Measurements from ENCODE around the gene ZNF382. TPM values are rescaled to one million over a fixed set of nuclear protein-coding genes. Genes with fewer than 3 reads are reported as not detected.
A peak's percentile ranks its signal among the peaks of the same experiment; 100 is the strongest.
"Not testable (repeated sequence)": the region's sequence is repeated elsewhere in the genome, so short reads cannot be mapped to it uniquely, and the experiment has no call there.

Gene ZNF382
- total RNA-seq, 1 experiment from 2014 or later = 2.5 TPM

GRCh38 chr19:36573895-36574720, 31.0 kb upstream of the ZNF382 start:
- Mint-ChIP-seq H3K27ac (ENCODE audit: unreplicated experiment) (peak overlapping the region; percentile 92), H3K4me1 (ENCODE audit: low read depth, unreplicated experiment) (peaks cover 23% of the 10 kb centered on the region), H3K9me3 (ENCODE audit: low read depth, unreplicated experiment) (peaks cover 7% of the 10 kb centered on the region), H3K4me3 (ENCODE audit: low read depth, unreplicated experiment) (peak overlapping the region; percentile 94), H3K36me3 (ENCODE audit: insufficient read depth, unreplicated experiment) (peaks cover 71% of the 10 kb centered on the region), H3K27me3 (ENCODE audit: unreplicated experiment) (no peaks in the 10 kb centered on the region)
- no peak for TF ChIP-seq CTCF (IDR thresholded peaks at IDR 0.05; ENCODE audit: unreplicated experiment)
- CTCF ChIA-PET = interaction anchor here (0.6 to 1.1 kb wide), 2 partner anchors 46 to 168 kb away, joined by 3 read pairs; partner anchors contain the start of gene ZNF260
- DNase-seq = peak; percentile 28
- intact Hi-C loops (cut with micrococcal nuclease; ENCODE audit: unreplicated experiment) = loop anchor here (5.0 to 10.0 kb wide), 3 partner anchors 47 to 278 kb away; partner anchors contain the start of genes ZNF260, ZNF345 and ZNF567
- BruUV-seq (replicated peaks) = no TSS peak

GRCh38 chr19:36574741-36575140, 30.4 kb upstream of the ZNF382 start:
- Mint-ChIP-seq H3K36me3 (ENCODE audit: insufficient read depth, unreplicated experiment) (peaks cover 71% of the 10 kb centered on the region), H3K4me3 (ENCODE audit: low read depth, unreplicated experiment) (peak overlapping the region; percentile 94), H3K27me3 (ENCODE audit: unreplicated experiment) (no peaks in the 10 kb centered on the region), H3K4me1 (ENCODE audit: low read depth, unreplicated experiment) (peaks cover 23% of the 10 kb centered on the region), H3K27ac (ENCODE audit: unreplicated experiment) (peak overlapping the region; percentile 92), H3K9me3 (ENCODE audit: low read depth, unreplicated experiment) (peaks cover 7% of the 10 kb centered on the region)
- CTCF ChIA-PET = interaction anchor here (0.5 kb wide), 1 partner anchor 13 kb away, joined by 4 read pairs; no protein-coding TSS in a partner anchor
- no peak for DNase-seq
- intact Hi-C loops (cut with micrococcal nuclease; ENCODE audit: unreplicated experiment) = loop anchor here (5.0 to 10.0 kb wide), 3 partner anchors 47 to 278 kb away; partner anchors contain the start of genes ZNF260, ZNF345 and ZNF567
- no peak for TF ChIP-seq CTCF (IDR thresholded peaks at IDR 0.05; ENCODE audit: unreplicated experiment)
- BruUV-seq (replicated peaks) = TSS peak; percentile 60

- no peak overlapping the region for H3K4me3 Mint-ChIP-seq (ENCODE audit: low read depth, unreplicated experiment)
- H3K27ac Mint-ChIP-seq (ENCODE audit: unreplicated experiment) = no peak overlapping the region
- no peak for DNase-seq
- BruUV-seq (replicated peaks) = no TSS peak
- intact Hi-C loops (cut with micrococcal nuclease; ENCODE audit: unreplicated experiment) = loop anchor here (10.0 kb wide), 1 partner anchor 107 kb away; the partner anchor contains the start of gene ZNF567
- H3K4me1 Mint-ChIP-seq (ENCODE audit: low read depth, unreplicated experiment) = peaks cover 13% of the 10 kb centered on the region
- H3K9me3 Mint-ChIP-seq (ENCODE audit: low read depth, unreplicated experiment) = peaks cover 11% of the 10 kb centered on the region
- no peak for TF ChIP-seq CTCF (IDR thresholded peaks at IDR 0.05; ENCODE audit: unreplicated experiment)
- H3K36me3 Mint-ChIP-seq (ENCODE audit: insufficient read depth, unreplicated experiment) = peaks cover 72% of the 10 kb centered on the region
- no peaks in the 10 kb centered on the region for H3K27me3 Mint-ChIP-seq (ENCODE audit: unreplicated experiment)
- CTCF ChIA-PET = interaction anchor here (0.6 kb wide), 1 partner anchor 248 kb away, joined by 5 read pairs; no protein-coding TSS in a partner anchor
These were observed 27.7 kb upstream of the ZNF382 start for GRCh38 chr19:36577271-36577996.

- DNase-seq = no peak
- no peak for TF ChIP-seq CTCF (IDR thresholded peaks at IDR 0.05; ENCODE audit: unreplicated experiment)
- CTCF ChIA-PET = no interaction called here
- Mint-ChIP-seq H3K36me3 (ENCODE audit: insufficient read depth, unreplicated experiment) (peaks cover 54% of the 10 kb centered on the region), H3K4me3 (ENCODE audit: low read depth, unreplicated experiment) (no peak overlapping the region), H3K9me3 (ENCODE audit: low read depth, unreplicated experiment) (peaks cover 19% of the 10 kb centered on the region), H3K4me1 (ENCODE audit: low read depth, unreplicated experiment) (peaks cover 10% of the 10 kb centered on the region), H3K27ac (ENCODE audit: unreplicated experiment) (no peak overlapping the region), H3K27me3 (ENCODE audit: unreplicated experiment) (no peaks in the 10 kb centered on the region)
- no TSS peak for BruUV-seq (replicated peaks)
- intact Hi-C loops (cut with micrococcal nuclease; ENCODE audit: unreplicated experiment) = loop anchor here (10.0 kb wide), 1 partner anchor 106 kb away; the partner anchor contains the start of gene ZNF567
These were observed 25.9 kb upstream of the ZNF382 start for GRCh38 chr19:36579255-36579654.

- intact Hi-C loops (cut with micrococcal nuclease; ENCODE audit: unreplicated experiment); DNase-seq; CTCF ChIA-PET; H3K27me3 Mint-ChIP-seq (ENCODE audit: unreplicated experiment); H3K27ac Mint-ChIP-seq (ENCODE audit: unreplicated experiment); H3K4me3 Mint-ChIP-seq (ENCODE audit: low read depth, unreplicated experiment); BruUV-seq (replicated peaks); H3K4me1 Mint-ChIP-seq (ENCODE audit: low read depth, unreplicated experiment): not testable (repeated sequence)
- H3K36me3 Mint-ChIP-seq (ENCODE audit: insufficient read depth, unreplicated experiment) = peaks cover 15% of the 10 kb centered on the region
- peaks cover 16% of the 10 kb centered on the region for H3K9me3 Mint-ChIP-seq (ENCODE audit: low read depth, unreplicated experiment)
These were observed 2.4 kb upstream of the ZNF382 start for GRCh38 chr19:36602681-36603080.
